PC-9 (cell line): ENCODE measurements around the gene KIAA1328. TPM values are rescaled to one million over a fixed set of nuclear protein-coding genes. Genes with fewer than 3 reads are reported as not detected.

Experiments used
- BruUV-seq: library from RNA; stranded (reverse); fragments of 400-500 nt; replicated peaks from 2 replicates; lab custom pipeline; 2021; lab: Mats Ljungman, UMichigan
- CTCF ChIA-PET: fragments of 300-600 bp; sonication (Branson Sonifier 250); formaldehyde crosslinking; loops from one replicate; lab custom pipeline; 2022; ENCODE audit warnings: antibody characterized with exemption; lab: Charles Lee
- POLR2A ChIA-PET: fragments of 300-600 bp; sonication (Branson Sonifier 250); formaldehyde crosslinking; loops from one replicate; lab custom pipeline; 2022; ENCODE audit warnings: antibody characterized with exemption; ENCODE audit not compliant: unreplicated experiment; lab: Charles Lee
- DNase-seq, 2 experiments: peaks; one replicate each; pipeline versions ENCODE4 v3.0.0 to v3.0.0-alpha.2; 2015 to 2022; ENCODE audit warnings: mixed read lengths in 1 of 2
- H2AFZ ChIP-seq: fragments of 200-600 bp; sonication (generic); 2 replicates; pipeline ENCODE4 v1.8.1; 2017; ENCODE audit warnings: antibody characterized with exemption
- H3F3A ChIP-seq: fragments of 200-600 bp; sonication (generic); 2 replicates; pipeline ENCODE4 v1.8.1; 2017; ENCODE audit warnings: antibody characterized with exemption, mild to moderate bottlenecking, low read depth; ENCODE audit not compliant: insufficient read depth
- H3K27ac ChIP-seq: fragments of 200-600 bp; sonication (generic); 2 replicates; pipeline ENCODE4 v1.6.1; 2016; ENCODE audit warnings: mixed run types
- H3K27me3 ChIP-seq: fragments of 200-600 bp; sonication (generic); 2 replicates; pipeline ENCODE4 v1.6.1; 2016; ENCODE audit warnings: low read depth, mixed run types; ENCODE audit not compliant: insufficient read depth
- H3K36me3 ChIP-seq: fragments of 200-600 bp; sonication (generic); 2 replicates; pipeline ENCODE4 v1.6.1; 2016; ENCODE audit warnings: low read depth, mixed run types
- H3K4me1 ChIP-seq: fragments of 200-600 bp; sonication (generic); replicated peaks from 2 replicates; pipeline ENCODE4 v1.6.1; 2016; ENCODE audit warnings: mixed run types; ENCODE audit not compliant: insufficient read depth
- H3K4me2 ChIP-seq: fragments of 200-600 bp; sonication (generic); 2 replicates; pipeline ENCODE4 v1.6.1; 2017; ENCODE audit warnings: mixed run types
- H3K4me3 ChIP-seq: fragments of 200-600 bp; sonication (generic); 2 replicates; pipeline ENCODE4 v1.6.1; 2016; ENCODE audit warnings: mixed run types
- H3K79me2 ChIP-seq: fragments of 200-600 bp; sonication (generic); 2 replicates; pipeline ENCODE4 v1.6.1; 2017; ENCODE audit warnings: low read depth, mixed run types
- H3K9me2 ChIP-seq: fragments of 200-600 bp; sonication (generic); 2 replicates; pipeline ENCODE4 v1.8.1; 2017; ENCODE audit warnings: mild to moderate bottlenecking; ENCODE audit not compliant: insufficient read depth
- H3K9me3 ChIP-seq: fragments of 200-600 bp; sonication (generic); 2 replicates; pipeline ENCODE4 v1.8.1; 2016; ENCODE audit warnings: low read depth; ENCODE audit not compliant: insufficient read depth
- H4K20me1 ChIP-seq: fragments of 200-600 bp; sonication (generic); 2 replicates; pipeline ENCODE4 v1.8.1; 2017; ENCODE audit not compliant: insufficient read depth
- EZH2 ChIP-seq: fragments of 200-600 bp; sonication (generic); IDR thresholded peaks from 2 replicates; pipeline ENCODE4 v1.8.0; 2017; ENCODE audit warnings: antibody characterized with exemption, low read depth
- intact Hi-C: fragments of 100-400 bp; cut with micrococcal nuclease; formaldehyde crosslinking; loops from one replicate; pipeline ENCODE4 v1.10.0; 2022; ENCODE audit not compliant: unreplicated experiment
- total RNA-seq: library from RNA; stranded (reverse); gene quantifications from 2 replicates; pipeline ENCODE4 v1.2.3, GENCODE V29; 2021
- TF ChIP-seq, protein P1 (sequence below): fragments of 200-600 bp; sonication (generic); conservative IDR thresholded peaks from 2 replicates; pipeline ENCODE4 v1.6.1; 2017; ENCODE audit warnings: mixed run types, antibody characterized with exemption, mild to moderate bottlenecking, moderate library complexity

Gene KIAA1328
- total RNA-seq, 1 experiment from 2014 or later, result 6.5 TPM

DNA sequence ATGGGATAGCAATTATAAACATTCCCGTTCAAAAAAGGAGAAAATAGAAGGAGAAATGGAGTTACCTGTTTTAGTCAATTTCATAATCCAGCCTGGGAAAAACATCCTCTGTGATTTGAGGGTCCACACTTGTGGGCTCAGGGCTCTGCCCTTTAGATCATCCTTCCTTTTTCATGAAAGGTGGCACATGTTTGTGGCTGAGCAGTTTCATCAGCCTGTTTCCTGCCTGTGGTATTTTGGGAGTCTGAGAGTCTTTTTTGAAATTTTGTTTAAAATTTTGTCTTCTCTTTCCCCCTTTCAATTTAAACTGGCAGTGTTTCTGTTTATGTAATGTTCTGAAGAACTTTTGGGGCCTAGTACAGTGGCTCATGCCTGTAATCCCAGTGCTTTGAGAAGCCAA lies 84.0 kb downstream of the KIAA1328 start:
- POLR2A ChIA-PET, result no interaction called here
- BruUV-seq, result no TSS peak
- intact Hi-C loops, result no loop called here

DNA sequence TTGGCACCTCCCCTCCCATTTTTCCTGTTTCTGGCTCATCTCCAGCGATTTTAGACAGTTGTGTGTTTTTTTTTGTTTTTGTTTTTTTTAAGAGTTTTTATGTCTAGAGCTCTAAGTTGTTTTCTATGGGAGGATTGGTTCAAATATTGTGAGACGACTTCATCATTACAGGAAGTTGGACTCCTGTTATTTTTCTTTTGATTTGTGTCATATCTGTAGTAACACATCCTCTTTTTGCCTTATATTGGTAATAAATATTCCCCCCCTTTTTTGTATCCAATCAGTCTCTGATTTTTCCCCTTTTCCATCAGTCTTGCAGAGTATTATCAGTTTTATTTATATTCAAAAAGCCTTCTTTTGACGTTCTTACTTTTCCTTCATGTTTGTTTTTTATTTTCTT lies 89.0 kb downstream of the KIAA1328 start:
- DNase-seq, result no peak
- no TSS peak for BruUV-seq

More for the DNA sequence above, 84.0 kb downstream of the KIAA1328 start:
- H3K4me1 ChIP-seq, result no peaks in the 10 kb centered on the region
- H3K27ac ChIP-seq, result no peak overlapping the region
- no peaks in the 10 kb centered on the region for H4K20me1 ChIP-seq
- CTCF ChIA-PET, result no interaction called here
- H3K79me2 ChIP-seq, result no peaks in the 10 kb centered on the region
- H3K27me3 ChIP-seq, result no peaks in the 10 kb centered on the region
- H2AFZ ChIP-seq, result no peak overlapping the region
- no peaks in the 10 kb centered on the region for H3K9me2 ChIP-seq
- DNase-seq, result no peak
- no peaks in the 10 kb centered on the region for H3F3A ChIP-seq
- no peak overlapping the region for H3K4me2 ChIP-seq
- H3K9me3 ChIP-seq, result no peaks in the 10 kb centered on the region
- TF ChIP-seq EZH2, result no peak
- TF ChIP-seq, protein P1, sequence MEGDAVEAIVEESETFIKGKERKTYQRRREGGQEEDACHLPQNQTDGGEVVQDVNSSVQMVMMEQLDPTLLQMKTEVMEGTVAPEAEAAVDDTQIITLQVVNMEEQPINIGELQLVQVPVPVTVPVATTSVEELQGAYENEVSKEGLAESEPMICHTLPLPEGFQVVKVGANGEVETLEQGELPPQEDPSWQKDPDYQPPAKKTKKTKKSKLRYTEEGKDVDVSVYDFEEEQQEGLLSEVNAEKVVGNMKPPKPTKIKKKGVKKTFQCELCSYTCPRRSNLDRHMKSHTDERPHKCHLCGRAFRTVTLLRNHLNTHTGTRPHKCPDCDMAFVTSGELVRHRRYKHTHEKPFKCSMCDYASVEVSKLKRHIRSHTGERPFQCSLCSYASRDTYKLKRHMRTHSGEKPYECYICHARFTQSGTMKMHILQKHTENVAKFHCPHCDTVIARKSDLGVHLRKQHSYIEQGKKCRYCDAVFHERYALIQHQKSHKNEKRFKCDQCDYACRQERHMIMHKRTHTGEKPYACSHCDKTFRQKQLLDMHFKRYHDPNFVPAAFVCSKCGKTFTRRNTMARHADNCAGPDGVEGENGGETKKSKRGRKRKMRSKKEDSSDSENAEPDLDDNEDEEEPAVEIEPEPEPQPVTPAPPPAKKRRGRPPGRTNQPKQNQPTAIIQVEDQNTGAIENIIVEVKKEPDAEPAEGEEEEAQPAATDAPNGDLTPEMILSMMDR, result no peak
- H3K36me3 ChIP-seq, result no peaks in the 10 kb centered on the region
- no peak overlapping the region for H3K4me3 ChIP-seq

DNA sequence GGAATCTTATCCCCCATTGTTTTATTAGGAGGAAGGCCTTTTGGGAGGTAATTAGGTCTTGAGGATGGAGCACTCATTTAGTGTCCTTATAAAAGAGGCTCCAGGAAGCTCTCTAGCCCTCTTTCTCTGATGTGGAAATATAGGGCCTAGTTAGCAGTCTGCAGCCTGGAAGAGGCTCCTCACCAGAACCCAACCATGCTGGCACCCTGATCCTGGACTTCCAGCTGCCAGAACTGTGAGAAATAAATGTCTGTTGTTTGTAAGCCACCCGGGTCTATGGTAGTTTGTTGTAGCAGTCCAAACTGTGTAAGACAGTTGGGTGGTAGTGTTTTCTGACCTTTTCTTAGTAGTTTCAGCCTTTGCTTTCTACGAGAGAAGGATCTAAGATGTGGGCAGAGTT lies 100.7 kb downstream of the KIAA1328 start:
- Histone ChIP-seq H2AFZ (no peak overlapping the region), H3K4me3 (no peak overlapping the region), H3K36me3 (no peaks in the 10 kb centered on the region), H3F3A (no peaks in the 10 kb centered on the region), H3K79me2 (no peaks in the 10 kb centered on the region), H3K4me2 (no peak overlapping the region), H3K9me3 (no peaks in the 10 kb centered on the region), H3K9me2 (no peaks in the 10 kb centered on the region; the same call in 1 of the 2 replicates), H3K27ac (no peak overlapping the region), H3K4me1 (no peaks in the 10 kb centered on the region), H4K20me1 (no peaks in the 10 kb centered on the region), H3K27me3 (no peaks in the 10 kb centered on the region)
- DNase-seq, result no peak
- ChIA-PET POLR2A (no interaction called here), CTCF (no interaction called here)
- no TSS peak for BruUV-seq
- intact Hi-C loops, result no loop called here
- TF ChIP-seq, protein P1, result no peak
- TF ChIP-seq EZH2, result no peak

More for the DNA sequence above, 89.0 kb downstream of the KIAA1328 start:
- no peak overlapping the region for H3K4me2 ChIP-seq
- H3K9me3 ChIP-seq, result no peaks in the 10 kb centered on the region
- no peak overlapping the region for H3K27ac ChIP-seq
- no peaks in the 10 kb centered on the region for H3K36me3 ChIP-seq
- no peaks in the 10 kb centered on the region for H4K20me1 ChIP-seq
- ChIA-PET POLR2A (interaction anchor here (0.6 kb wide), 1 partner anchor 13 kb away, joined by 11 read pairs; no protein-coding TSS in a partner anchor), CTCF (no interaction called here)
- no peaks in the 10 kb centered on the region for H3F3A ChIP-seq
- H3K9me2 ChIP-seq, result no peaks in the 10 kb centered on the region
- no peak for TF ChIP-seq EZH2
- TF ChIP-seq, protein P1, result no peak
- H3K4me1 ChIP-seq, result no peaks in the 10 kb centered on the region
- no peak overlapping the region for H2AFZ ChIP-seq
- no peak overlapping the region for H3K4me3 ChIP-seq
- H3K27me3 ChIP-seq, result no peaks in the 10 kb centered on the region
- intact Hi-C loops, result no loop called here
- H3K79me2 ChIP-seq, result no peaks in the 10 kb centered on the region
